ENCODE results near the gene HES3. TPM values are rescaled to one million over a fixed set of nuclear protein-coding genes. Genes with fewer than 3 reads are reported as not detected.

Gene HES3
- total and polyA plus RNA-seq, 11 donors = not detected

GRCh38 chr1:6267686-6268322 lies 23.8 kb downstream of the HES3 start:
- Histone ChIP-seq H3K9me3 (no peaks in the 10 kb centered on the region), H3K4me3 (no peak overlapping the region), H3K27me3 (no peaks in the 10 kb centered on the region), H3K4me1 (peaks cover 0 to 20% (median 6%) of the 10 kb centered on the region in 12 donors), H3K36me3 (no peaks in the 10 kb centered on the region), H3K27ac (no peak overlapping the region)
- DNase-seq (no peak), ATAC-seq (no peak)
- intact Hi-C loops (cut with DNase I) = loop anchor here in 1 of 10 donors (5.0 kb wide), 1 partner anchor 74 kb away; no protein-coding TSS in a partner anchor
- 92 to 93% (median 92%) methylated on average over 12 of the region's 12 CpGs for WGBS, 4 donors
- no peak for TF ChIP-seq POLR2A (IDR thresholded peaks at IDR 0.05)
- TF ChIP-seq CTCF (IDR thresholded peaks at IDR 0.05) = no peak

DNA sequence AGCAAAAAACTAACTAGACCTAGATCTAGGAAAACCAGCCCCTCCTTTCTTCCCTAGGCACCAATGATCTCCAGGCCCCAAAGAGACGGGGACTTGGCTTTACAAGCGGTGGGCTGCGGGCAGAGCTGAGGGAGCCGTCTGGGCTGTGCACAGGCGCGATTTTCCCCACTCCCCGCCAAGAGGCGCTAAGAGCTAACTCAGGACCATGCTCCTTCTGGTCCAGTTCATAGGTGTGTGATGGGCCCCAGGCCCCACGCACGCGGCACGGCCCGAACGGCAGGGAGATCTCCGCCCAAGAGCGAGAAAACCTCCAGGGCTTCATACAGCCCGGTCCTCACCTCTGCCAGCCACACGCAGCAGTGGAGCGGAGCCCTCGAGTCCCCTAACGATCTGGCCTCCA lies 24.4 kb downstream of the HES3 start:
- no peak overlapping the region for H3K4me3 ChIP-seq
- no peaks in the 10 kb centered on the region for H3K36me3 ChIP-seq
- intact Hi-C loops (cut with DNase I) = loop anchor here in 1 of 10 donors (5.0 kb wide), 1 partner anchor 74 kb away; no protein-coding TSS in a partner anchor
- H3K27me3 ChIP-seq = no peaks in the 10 kb centered on the region
- TF ChIP-seq POLR2A (IDR thresholded peaks at IDR 0.05) = no peak
- TF ChIP-seq CTCF (IDR thresholded peaks at IDR 0.05) = peak in 1 of 12 donors; percentile 10
- no peaks in the 10 kb centered on the region for H3K9me3 ChIP-seq
- H3K27ac ChIP-seq = no peak overlapping the region
- H3K4me1 ChIP-seq = peaks cover 0 to 16% (median 5%) of the 10 kb centered on the region in 12 donors
- ATAC-seq (no peak), DNase-seq (no peak)
- 81 to 90% (median 83%) methylated on average over 13 to 21 of the region's 21 CpGs for WGBS, 4 donors

- intact Hi-C loops (cut with DNase I) = loop anchor here in 1 of 10 donors (5.0 kb wide), 1 partner anchor 73 kb away; no protein-coding TSS in a partner anchor
- Histone ChIP-seq H3K4me3 (no peak overlapping the region), H3K27me3 (no peaks in the 10 kb centered on the region), H3K27ac (no peak overlapping the region), H3K9me3 (no peaks in the 10 kb centered on the region), H3K36me3 (no peaks in the 10 kb centered on the region), H3K4me1 (peaks cover 0 to 7% (median 0%) of the 10 kb centered on the region in 12 donors)
- no peak for ATAC-seq
- DNase-seq = no peak
- no peak for TF ChIP-seq POLR2A (IDR thresholded peaks at IDR 0.05)
- TF ChIP-seq CTCF (IDR thresholded peaks at IDR 0.05) = no peak
- WGBS, 4 donors = 88 to 98% (median 95%) methylated on average over 7 to 14 of the region's 14 CpGs
These were observed 25.3 kb downstream of the HES3 start for GRCh38 chr1:6269296-6269695.

DNA sequence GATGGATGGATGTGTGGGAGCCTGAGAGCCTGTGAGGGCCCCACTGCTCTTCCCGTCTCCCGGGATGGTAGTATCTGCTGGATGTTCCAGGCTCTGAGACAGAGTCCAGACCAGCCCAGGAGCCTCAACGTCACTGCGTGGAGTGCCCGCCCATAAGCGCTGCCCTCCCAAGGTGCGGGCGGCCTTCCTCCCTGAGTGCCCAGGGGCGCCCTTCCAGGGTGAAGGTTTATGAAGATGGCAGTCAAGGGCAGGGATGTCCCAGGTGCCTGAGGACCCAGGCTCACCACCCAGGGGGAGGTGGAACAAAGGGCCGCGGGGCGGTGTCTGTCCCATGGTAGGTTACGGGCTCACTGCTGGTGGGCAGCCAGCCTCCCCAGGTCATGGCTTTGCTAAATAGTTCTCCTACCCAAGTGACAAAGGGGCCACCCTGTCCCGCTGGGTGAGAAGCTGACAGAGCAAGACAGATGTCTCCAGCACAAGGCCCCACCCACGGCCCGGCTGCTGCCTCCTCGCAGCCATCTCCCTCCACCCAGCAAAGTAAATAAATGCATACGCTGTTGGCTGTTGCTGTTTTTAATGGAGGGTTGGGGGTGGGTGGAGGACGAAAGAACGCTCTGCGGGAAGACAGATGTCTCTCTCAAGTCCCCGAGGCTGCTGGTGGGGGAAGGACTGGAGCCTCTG lies 25.9 kb downstream of the HES3 start:
- ATAC-seq (no peak), DNase-seq (no peak)
- 81 to 88% (median 84%) methylated on average over 20 to 22 of the region's 22 CpGs for WGBS, 4 donors
- intact Hi-C loops (cut with DNase I) = loop anchor here in 1 of 10 donors (5.0 kb wide), 1 partner anchor 72 kb away; no protein-coding TSS in a partner anchor
- H3K4me1 ChIP-seq = peaks cover 0 to 5% (median 0%) of the 10 kb centered on the region in 12 donors
- no peak overlapping the region for H3K4me3 ChIP-seq
- H3K27me3 ChIP-seq = no peaks in the 10 kb centered on the region
- no peaks in the 10 kb centered on the region for H3K9me3 ChIP-seq
- H3K36me3 ChIP-seq = no peaks in the 10 kb centered on the region
- TF ChIP-seq CTCF (IDR thresholded peaks at IDR 0.05) = no peak
- no peak for TF ChIP-seq POLR2A (IDR thresholded peaks at IDR 0.05)
- no peak overlapping the region for H3K27ac ChIP-seq
